T1000 (cell line): ENCODE results near the gene DGAT2L6.

ENCODE experiments used
- DNase-seq: peaks from one replicate; lab custom pipeline; 2025; ENCODE audit warnings: mixed read lengths; lab: John Stamatoyannopoulos, UW

Gene DGAT2L6, protein sequence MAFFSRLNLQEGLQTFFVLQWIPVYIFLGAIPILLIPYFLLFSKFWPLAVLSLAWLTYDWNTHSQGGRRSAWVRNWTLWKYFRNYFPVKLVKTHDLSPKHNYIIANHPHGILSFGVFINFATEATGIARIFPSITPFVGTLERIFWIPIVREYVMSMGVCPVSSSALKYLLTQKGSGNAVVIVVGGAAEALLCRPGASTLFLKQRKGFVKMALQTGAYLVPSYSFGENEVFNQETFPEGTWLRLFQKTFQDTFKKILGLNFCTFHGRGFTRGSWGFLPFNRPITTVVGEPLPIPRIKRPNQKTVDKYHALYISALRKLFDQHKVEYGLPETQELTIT

DNA sequence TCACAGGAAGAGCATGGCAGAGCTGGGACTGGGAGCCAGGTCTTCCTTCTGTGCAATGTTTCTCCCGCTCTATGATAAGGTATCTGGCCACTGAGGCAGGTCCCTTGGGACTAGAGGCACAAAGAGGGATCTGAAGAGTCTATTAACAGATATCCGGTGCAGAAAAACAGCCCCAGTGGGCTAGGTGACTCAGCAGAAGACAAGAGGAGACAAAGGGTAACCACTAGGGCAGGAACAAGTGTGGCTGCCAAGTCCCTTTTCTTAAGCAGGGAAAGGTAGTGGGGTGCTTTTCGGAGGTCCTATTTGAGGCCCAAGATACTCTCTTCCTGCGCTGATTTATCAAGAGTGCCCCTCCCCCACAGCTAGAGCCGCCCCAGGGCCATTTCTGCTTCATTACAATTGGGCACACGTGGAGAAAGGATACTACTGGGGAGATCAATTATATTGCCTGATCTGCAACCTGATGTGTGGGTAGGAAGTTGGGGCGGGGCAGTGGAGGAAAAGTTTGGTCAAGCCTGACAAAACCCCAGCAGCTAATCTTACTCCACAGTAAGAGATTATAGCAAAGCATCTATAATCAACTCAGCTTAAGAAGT is at the start of gene DGAT2L6:
Gene DGAT2L6, plus strand, starts transcription at position 546 of the 596 bp plus-strand sequence. CDS start 100 bp downstream, outside the sequence.
- no peak for DNase-seq

DNA sequence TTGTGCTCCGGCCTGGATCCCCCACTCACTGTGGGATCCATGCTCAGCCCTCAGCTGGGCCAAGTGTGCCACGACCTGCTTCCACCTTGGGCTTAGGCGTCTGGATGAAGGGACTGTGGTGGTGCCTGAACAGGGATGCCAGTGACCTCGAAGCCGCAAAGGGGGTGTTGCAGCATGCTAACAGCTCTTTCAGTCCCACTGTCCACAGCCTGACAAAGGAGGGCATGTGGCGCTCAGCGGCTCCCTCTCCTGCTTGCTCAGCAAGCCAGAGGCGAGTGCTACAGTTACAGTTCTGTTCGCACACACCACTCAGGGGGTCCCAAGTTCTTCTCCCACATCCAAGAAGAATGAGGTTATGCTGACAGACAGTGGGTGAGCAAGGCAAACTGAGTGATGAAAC is 49.2 kb upstream of the DGAT2L6 start:
- no peak for DNase-seq

DNA sequence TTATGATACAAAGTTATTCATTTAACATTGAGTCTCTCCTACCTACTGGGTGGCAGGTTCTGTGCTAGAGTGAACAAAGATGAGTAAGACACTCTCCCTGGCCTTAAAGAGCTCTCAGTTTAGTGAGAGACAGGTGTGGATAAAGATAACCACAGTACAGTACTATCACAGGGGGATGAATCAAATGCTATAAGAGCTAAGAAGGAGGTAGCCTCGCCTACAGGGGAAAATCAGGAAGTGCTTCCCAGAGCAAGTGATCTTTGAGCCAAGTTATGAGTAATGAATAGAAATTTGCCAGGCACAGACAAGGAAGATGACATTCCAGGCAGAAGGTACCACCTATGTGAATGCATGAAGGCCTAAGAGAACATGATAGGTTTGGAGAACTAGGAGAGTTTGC is 47.5 kb upstream of the DGAT2L6 start:
- no peak for DNase-seq

DNA sequence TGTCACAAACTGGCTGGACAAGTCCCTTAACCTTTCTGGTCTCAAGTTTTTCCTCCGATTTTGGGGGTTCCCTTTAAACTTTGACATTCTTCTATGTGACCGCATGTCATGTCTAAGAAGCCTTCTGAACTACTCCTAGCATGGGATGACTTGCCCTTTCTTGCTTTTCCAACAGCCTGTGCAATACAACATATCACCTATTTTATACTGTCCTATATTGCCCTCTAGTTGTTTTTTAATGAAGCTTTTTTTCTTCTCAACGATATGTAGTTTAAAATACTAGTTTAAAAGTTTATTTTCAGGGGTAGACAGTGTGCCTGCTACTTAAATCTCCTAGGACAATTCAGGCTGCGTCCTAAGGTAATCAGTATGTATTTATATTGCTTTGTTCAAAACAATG is 45.1 kb upstream of the DGAT2L6 start:
- DNase-seq, result no peak

DNA sequence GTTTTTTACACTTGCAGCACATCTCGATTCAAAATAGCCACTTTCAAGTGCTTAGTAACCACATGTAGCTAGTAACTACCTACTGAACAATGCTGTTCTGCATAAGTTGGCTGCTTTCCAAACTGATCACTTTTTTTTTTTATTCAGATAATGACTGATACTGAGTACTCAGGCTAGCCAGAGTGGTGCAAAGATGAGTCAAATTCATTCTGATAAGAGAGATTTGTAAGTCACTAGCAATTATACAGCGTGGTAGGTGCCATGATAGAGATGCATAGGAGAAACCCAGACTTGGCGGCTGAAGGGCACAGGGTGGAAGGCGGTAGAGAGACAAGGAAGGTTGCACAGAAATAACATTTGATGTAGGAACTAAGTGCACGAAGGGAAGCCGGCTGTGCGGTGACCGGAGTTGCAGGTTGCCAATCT is 44.4 kb upstream of the DGAT2L6 start:
- no peak for DNase-seq

DNA sequence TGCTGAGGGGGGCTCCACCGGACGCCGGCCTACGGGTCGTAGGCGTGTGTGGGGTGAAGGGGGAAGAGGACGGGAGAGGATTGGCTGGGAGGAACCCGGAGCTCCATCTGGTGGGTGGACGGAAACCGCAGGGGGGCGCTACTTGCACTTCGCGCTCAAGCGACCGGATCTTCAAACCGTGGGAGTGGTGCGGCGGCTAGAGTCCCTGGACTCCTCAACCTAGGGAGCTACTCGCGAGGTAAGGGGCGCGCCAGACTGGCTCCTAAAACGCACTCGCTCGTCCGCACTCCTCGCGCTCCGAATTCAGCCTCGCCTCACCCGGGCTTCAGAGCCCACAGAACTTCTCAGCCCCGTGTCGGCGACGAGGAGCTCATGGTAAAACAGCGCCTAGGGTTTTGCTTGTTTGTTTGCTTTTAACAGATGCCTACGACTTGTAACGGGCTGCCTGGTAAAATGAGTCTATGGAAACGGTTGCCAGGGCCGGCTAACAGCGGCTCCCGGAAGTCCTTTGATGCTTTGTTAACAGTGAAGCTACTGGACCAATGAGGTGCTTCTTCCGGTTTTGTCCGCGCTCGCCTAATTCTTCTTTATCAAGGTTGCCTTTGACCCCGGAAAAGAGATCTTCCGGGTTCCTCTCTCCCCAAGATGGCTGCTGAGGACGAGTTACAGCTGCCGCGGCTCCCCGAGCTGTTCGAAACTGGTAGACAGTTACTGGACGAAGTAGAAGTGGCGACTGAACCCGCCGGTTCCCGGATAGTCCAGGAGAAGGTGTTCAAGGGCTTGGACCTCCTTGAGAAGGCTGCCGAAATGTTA is 43.8 kb upstream of the DGAT2L6 start, which contains the start of gene IGBP1:
Gene IGBP1, plus strand, starts transcription at position 145 of the 813 bp plus-strand sequence. Its CDS starts 501 bp downstream, at position 646.
- peak; percentile 64 for DNase-seq

DNA sequence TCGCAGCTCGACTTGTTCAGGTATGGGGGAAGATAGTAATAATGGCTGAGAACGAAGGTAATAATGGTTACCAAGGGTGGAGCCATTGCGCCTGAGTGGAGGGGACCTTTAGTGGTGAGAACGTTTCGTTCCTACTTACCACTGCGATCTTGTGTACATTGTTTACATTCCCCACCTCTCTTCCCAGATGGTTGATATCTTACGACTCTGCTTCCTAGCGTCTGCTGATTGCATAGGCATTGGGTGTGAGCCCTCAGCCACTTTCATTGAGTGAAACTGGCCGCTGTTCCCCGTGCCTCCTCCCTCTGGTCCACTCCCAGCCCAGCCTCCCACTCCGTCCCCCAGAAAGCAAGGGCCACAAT is 43.2 kb upstream of the DGAT2L6 start:
- no peak for DNase-seq

DNA sequence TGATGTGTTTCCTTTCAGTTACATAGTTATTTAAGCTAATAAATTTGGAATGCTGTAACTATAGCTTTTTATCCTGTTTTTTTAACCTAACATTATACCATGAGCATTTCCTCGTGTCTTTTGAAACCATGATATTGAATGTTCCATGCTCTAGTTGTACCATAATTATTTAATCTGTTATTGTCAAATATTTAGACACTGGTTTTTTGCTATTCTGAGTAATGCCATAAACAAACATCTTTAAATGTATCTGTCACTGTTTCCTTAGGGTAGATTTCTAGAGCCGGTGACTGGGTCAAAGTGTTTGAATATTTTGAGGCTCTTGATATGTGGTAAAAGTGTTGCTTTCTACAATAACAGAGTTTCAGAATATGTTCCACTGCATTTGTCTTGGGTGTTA is 38.7 kb upstream of the DGAT2L6 start:
- no peak for DNase-seq

DNA sequence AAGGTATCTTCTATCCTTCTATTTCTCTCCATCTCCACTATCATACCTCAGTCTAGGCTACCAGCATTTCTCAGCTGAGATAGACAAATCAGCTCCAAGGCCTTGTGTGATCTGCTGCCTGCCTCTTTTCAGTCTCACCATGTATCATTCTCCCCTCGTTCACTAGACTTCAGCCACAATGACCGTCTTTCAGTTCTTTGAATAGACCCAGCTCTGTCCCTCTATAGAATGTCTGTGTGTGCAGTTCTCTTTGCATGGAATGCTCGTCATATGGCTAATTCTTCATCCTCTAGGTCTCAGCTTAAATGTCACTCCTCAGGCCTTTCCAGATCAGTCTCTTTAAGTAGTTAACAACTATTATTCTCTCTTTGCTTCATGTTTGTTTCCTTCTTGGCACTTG is 37.5 kb upstream of the DGAT2L6 start:
- no peak for DNase-seq

DNA sequence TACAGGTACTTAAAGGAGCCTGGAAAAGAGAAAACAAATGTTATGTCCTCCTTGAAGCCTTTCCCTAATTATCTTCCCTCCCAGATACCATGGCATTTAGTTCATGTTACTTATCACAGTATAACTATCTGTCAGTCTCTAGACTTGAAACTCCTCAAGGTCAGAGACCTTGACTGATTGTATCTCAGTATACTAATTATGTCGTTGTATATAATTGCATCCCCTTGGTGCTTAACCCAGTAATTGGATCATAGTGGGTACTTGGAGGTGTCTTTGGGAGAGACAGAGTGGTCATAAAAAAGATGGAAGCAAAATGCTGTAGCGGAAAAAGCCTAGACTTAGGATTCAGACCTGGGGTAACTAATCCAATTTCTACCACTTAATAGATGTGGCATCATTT is 35.9 kb upstream of the DGAT2L6 start:
- DNase-seq, result no peak

DNA sequence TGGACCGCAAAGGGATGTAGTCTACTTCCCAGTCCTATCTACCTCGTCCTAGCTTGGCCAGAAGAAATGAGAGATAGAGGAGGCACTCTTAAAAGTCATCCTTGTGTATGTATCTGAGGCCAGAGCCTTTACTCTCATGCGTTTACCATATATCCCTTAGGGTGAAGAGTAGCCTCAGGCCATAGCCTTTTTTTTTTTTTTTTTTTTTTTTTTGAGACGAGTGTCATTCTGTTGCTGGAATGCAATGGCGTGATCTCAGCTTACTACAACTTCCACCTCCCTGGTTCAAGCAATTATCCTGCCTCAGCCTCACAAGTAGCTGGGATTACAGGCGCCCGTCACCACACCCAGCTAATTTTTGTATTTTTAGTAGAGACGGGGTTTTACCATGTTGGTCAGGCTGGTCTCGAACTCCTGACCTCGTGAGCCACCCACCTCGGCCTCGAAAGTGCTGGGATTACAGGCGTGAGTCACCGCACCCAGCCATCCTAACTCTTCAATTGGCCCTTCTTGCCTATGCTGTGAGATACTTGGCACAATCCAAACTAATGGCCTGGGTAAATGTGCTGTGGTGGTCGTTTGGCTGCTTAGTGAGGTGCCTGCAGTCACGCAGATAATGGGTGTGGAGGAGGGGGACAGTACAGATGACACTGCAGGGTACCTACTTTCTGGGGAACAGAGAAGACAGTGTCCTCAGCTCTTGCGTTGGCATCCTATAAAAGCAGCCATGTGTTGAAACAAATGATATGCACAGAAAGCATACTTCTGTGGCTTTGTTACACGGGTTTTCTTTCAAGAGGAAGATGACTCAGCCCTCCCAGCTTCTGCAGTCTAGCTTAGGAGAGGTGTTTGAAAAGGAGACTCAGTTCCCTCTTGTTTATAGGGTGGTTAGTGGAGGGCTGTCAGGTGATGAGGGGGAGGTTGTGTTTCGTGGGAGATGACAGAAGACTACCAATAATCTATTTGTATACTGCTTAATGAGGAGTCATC is 10.4 kb upstream of the DGAT2L6 start:
- DNase-seq, result no peak

DNA sequence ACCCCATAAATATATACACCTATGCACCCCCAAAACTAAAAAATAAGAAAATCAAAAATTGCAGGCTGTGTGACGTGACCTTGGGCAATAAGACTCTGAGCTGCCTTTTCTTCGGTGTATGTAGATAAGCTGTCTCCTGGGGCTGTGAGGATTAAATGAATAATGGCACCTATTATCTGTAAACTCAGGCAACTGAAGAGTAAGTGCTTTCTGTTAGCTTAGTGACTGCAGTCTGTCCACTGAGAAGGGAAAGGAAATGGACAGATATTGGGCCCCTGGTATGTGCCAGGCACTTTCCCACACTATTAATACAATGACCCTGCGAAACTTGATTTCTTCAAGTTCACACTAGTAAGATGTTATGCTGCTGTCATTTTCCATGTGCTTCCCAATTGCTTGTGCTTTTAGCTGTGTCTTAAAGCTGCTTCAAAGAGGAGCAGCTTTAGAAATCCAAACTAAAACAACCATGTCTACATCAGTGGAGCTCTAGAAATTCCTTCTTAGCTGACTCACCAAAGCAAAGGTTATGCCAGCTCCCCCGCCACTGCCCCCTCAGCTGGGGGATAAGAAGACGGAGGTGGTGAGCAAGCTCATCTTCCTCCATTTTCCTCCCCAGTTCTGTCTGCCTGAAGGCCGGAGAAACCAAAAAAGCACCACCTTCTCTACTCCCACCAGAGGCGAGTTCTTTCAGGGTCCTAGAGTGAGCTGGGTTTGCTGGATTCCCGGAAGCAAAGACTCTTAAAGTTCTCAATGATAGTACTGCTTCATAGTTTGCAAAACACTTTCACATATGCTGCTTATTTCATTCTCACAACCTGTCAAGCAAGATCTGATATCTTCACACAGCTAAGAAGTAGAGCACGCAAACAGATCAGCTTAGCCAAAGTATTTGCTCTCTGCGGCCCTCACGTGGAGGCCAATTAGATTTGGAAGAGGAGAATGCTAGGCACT is 8.8 kb upstream of the DGAT2L6 start:
- peak; percentile 38 for DNase-seq

DNA sequence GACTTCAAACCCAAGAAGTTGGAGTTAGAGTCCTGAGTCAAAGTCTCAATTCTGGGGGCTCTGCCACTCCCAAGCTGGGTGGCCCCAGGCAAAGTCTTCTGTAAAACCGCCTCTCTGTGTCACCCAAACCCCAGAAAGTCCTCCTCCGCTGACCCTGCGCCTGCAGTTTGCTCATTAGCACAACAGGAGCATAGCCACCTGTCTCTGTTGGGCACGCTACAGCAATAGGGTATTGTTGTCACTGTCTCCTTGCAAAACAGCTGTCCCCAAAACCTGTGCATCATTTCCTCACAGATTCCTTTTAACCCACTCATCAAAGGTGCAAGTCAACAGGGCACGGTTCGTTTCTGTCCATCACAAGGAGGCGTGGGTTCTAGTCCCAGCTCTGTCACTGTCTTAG is 8.0 kb upstream of the DGAT2L6 start:
- DNase-seq, result no peak

DNA sequence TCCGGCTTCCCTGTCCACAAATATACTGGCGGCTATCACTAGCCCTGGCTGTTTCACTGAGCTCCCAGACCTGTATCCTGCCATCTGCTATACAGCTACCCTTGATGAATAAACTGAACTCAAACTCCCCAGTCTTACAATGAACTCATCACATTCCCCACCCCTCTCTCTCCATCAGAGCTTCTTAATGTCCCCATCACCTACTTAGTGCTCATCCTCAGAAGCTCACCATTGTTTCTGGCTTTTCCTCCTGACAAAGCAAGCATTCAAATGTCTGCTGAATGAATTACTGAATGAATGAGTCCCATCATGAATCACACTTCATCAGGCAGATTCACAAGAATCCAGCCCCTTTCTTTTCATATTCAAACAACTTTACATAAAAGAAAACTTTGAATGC is 5.7 kb upstream of the DGAT2L6 start:
- DNase-seq, result no peak

DNA sequence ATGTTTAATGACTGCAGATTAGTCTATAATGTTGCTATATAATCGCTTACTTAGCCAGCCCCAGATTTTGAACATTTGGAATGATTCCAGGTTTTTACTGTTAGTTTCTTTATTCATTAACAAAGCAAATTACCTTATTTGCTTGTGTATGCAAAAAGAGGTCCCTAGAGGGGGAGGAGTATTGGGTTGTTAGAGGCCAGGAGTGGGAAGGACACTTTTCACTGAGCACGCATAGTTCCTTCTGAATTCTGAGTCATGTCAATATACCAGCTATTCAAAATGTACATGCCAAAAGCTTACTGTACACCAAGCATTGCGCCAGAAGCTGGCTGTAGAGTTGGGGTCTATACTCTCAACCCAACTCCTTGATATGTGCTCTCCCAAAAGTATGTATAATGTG is 5.1 kb upstream of the DGAT2L6 start:
- no peak for DNase-seq

DNA sequence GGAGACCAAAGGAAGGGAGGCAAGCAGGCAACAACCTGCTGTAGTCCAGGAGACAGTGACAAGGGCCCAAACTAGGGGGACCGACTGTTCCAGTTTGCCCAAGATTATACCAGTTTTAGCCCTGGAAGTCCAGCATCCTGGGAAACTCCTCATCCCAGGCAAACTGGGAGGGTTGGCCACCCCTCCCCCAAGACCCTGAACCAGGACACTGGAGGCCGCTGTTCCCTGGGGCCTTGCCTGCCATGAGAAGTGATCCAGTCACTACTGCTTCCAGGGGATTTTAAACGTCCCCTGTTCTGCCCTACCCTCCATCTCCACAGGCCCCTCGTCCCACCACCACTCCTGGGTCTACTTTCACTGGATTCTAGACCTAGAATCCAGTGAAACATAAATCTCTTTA is 4.3 kb upstream of the DGAT2L6 start:
- no peak for DNase-seq

DNA sequence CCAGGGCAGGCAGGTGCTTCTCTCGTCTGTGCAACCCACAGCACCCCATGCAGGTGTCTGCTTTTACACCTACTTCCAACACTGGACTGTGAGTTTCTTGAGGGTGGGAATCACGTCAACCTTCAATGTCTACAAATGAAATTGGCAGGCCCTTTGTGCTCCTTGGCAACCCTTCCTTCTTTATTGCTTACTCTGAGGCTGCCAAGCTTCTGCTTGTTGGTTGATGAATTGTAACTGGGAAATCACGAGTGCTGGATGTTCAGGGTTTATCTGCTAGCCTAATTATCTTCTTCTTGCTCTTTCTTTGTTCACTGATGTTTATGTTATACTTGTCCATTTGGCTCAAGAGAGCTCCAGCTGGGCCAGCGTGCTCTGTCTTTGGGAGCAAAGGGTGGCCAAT is 2.5 kb upstream of the DGAT2L6 start:
- no peak for DNase-seq

DNA sequence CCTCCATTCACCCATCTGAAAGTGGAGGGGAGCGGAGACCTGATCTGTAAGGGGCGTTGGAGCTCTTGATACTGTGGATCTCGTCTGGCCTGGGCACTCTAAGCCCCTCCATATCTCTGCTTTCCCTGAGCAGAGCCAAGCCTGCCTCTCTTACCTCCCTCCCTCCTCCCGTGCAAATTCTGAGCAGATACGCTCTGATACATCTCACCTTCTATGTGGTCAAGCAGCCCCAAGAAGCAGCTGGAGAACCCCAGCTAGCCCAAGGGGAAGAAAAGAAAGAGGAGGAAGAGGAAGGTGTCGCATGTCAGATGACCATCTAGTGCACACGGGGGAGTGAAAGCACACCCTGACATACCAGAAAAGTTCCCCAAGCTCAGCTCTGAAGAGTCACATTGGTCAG is 1.9 kb upstream of the DGAT2L6 start:
- no peak for DNase-seq

DNA sequence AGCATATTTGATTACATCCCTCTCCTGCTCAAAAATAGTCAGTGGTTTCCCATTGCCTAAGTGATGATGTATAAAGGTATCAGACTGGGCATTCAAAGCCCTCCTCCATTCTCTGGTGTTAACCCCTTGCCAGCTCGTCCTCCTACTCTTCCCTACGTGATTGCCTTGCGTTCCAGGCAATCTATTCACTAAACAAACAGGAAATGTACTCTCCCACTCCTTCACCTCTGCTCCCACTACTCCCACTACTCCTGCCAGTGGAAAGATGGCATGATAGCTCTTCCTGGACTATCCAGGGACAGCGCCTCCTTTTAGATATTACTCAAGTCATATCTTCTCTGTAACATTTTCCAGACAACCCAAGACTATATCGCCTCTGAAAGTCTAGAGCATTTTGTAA is 5.8 kb downstream of the DGAT2L6 start:
- DNase-seq, result no peak

DNA sequence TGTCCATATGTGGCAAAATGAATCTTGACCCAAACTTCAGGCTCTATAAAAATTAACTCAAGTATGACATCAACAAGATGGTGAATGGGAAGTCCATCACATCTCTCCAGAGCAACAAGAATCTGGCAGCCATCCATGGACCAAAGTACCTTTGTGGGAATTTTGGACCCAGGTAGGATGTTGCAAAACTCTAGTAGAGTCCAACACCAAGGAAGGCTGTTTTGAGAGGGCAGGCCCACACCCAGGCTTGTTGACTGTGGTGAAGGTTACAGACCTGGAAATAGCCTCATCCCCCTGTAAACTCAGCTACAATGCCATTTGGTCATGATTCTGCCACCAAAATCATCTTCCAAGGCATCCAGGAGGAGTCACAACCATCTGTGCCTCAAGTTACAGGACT is 12.9 kb downstream of the DGAT2L6 start:
- DNase-seq, result no peak
